ENCODE results near the gene UPK2. TPM values are rescaled to one million over a fixed set of nuclear protein-coding genes. Genes with fewer than 3 reads are reported as not detected.

The UPK2 gene
- total RNA-seq, 1 experiment from 2014 or later = 3.5 TPM

DNA sequence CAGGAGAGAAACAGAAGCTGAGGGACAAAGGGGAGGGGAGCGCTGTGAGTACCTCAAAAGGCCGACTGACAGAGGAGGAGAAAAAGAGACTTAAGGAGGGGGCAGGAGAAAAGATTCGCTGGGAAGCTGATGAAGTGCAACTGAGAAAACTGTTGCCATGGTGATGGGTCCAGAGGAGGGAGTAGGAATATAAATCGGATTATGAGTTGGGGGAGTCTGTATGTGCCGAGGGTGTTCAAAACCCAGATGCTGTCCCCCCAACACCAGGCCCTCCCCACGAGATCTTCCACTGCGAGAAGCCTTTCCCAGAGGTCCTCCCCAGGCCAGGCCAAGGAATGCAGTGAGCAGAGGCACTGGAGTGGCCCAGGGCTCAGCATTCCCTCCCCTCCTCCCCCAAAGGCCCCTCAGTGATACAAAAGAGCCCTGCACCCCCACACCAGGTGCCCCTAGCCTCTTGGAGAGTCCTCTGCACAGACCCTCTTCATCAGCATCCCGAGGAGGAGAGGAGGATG, 16.6 kb upstream of the UPK2 start:
- no peak overlapping the region for H3K27ac Mint-ChIP-seq (ENCODE audit: unreplicated experiment)
- H3K4me3 Mint-ChIP-seq (ENCODE audit: unreplicated experiment) = no peak overlapping the region
- intact Hi-C loops (cut with micrococcal nuclease; ENCODE audit: unreplicated experiment) = no loop called here
- H3K36me3 ChIP-seq (ENCODE audit: control insufficient read depth, insufficient read depth, low read length) = no peaks in the 10 kb centered on the region
- H3K4me3 ChIP-seq (ENCODE audit: low read depth, low read length) = no peak overlapping the region
- no peak for DNase-seq
- ChIA-PET CTCF (interaction anchor here (1.0 to 1.4 kb wide), 2 partner anchors 9 to 14 kb away, joined by 3 to 8 read pairs; partner anchors contain the start of gene BCL9L), POLR2A (no interaction called here)
- H3K9me3 ChIP-seq = no peaks in the 10 kb centered on the region
- no peaks in the 10 kb centered on the region for H3K27me3 Mint-ChIP-seq (ENCODE audit: insufficient read depth, unreplicated experiment)
- BruUV-seq (replicated peaks) = no TSS peak
- H3K36me3 Mint-ChIP-seq (ENCODE audit: insufficient read depth, unreplicated experiment) = no peaks in the 10 kb centered on the region
- TF ChIP-seq CTCF (IDR thresholded peaks at IDR 0.05; ENCODE audit: insufficient read depth in 1 of 2, low read depth in 1 of 2, low read length in 1 of 2, severe bottlenecking in 1 of 2, unreplicated experiment in 1 of 2) = no peak
- no peaks in the 10 kb centered on the region for H3K27me3 ChIP-seq (replicated peaks; ENCODE audit: control insufficient read depth, insufficient read depth, low read length)
- peaks cover 6% of the 10 kb centered on the region for H3K4me1 Mint-ChIP-seq (ENCODE audit: low read depth, unreplicated experiment)
- H3K4me1 ChIP-seq = peaks cover 9% of the 10 kb centered on the region; the same call in 1 of the 2 replicates
- no peaks in the 10 kb centered on the region for H3K9me3 Mint-ChIP-seq (ENCODE audit: unreplicated experiment)

DNA sequence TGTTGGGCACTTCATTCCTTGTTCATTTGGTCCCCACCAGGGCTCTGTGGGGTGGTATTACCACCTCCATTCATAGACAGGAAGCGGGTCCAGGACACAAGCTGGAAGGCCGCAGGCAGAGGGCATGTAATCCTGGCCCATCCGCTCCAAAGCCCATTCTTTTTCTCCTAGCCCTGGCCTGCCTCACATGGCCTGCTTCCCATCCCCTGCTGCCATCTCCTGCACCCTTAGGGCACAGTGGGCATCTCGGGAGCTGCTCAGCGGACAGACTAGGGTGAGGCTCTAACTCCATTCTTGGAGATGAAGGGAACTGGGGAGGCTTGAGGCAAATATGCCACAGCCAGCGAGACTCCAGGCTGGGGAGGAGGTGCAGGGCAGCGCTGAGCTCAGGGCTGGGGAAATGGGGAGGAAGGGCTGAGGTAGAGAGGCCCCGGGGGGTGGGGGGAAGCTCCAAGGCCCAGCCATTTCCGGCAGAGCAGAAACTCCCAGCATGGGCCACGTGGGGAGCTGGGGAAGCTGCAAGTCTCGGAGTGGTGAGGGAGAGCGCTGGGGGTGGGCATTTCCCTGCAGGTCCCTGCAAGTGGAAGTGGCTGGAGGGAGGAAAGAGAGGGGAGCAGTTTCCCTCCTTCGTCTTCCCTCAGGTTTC, 16.0 kb upstream of the UPK2 start:
- Histone ChIP-seq H3K4me1 (peaks cover 9% of the 10 kb centered on the region; the same call in 1 of the 2 replicates), H3K27me3 (replicated peaks; ENCODE audit: control insufficient read depth, insufficient read depth, low read length) (no peaks in the 10 kb centered on the region), H3K9me3 (no peaks in the 10 kb centered on the region), H3K4me3 (ENCODE audit: low read depth, low read length) (no peak overlapping the region), H3K36me3 (ENCODE audit: control insufficient read depth, insufficient read depth, low read length) (no peaks in the 10 kb centered on the region)
- ChIA-PET POLR2A (interaction anchor here (0.5 kb wide), 1 partner anchor 29 kb away, joined by 3 read pairs; no protein-coding TSS in a partner anchor), CTCF (interaction anchor here (0.8 to 1.0 kb wide), 3 partner anchors 10 to 29 kb away, joined by 3 to 7 read pairs (median 3); partner anchors contain the start of gene BCL9L)
- Mint-ChIP-seq H3K9me3 (ENCODE audit: unreplicated experiment) (no peaks in the 10 kb centered on the region), H3K27me3 (ENCODE audit: insufficient read depth, unreplicated experiment) (no peaks in the 10 kb centered on the region), H3K4me1 (ENCODE audit: low read depth, unreplicated experiment) (peaks cover 6% of the 10 kb centered on the region), H3K27ac (ENCODE audit: unreplicated experiment) (no peak overlapping the region), H3K4me3 (ENCODE audit: unreplicated experiment) (no peak overlapping the region), H3K36me3 (ENCODE audit: insufficient read depth, unreplicated experiment) (no peaks in the 10 kb centered on the region)
- no peak for DNase-seq
- TF ChIP-seq CTCF (IDR thresholded peaks at IDR 0.05; ENCODE audit: insufficient read depth in 1 of 2, low read depth in 1 of 2, low read length in 1 of 2, severe bottlenecking in 1 of 2, unreplicated experiment in 1 of 2) = no peak
- intact Hi-C loops (cut with micrococcal nuclease; ENCODE audit: unreplicated experiment) = no loop called here
- BruUV-seq (replicated peaks) = no TSS peak

- Mint-ChIP-seq H3K4me1 (ENCODE audit: low read depth, unreplicated experiment) (no peaks in the 10 kb centered on the region), H3K27ac (ENCODE audit: unreplicated experiment) (no peak overlapping the region), H3K9me3 (ENCODE audit: unreplicated experiment) (no peaks in the 10 kb centered on the region), H3K36me3 (ENCODE audit: insufficient read depth, unreplicated experiment) (no peaks in the 10 kb centered on the region), H3K4me3 (ENCODE audit: unreplicated experiment) (no peak overlapping the region), H3K27me3 (ENCODE audit: insufficient read depth, unreplicated experiment) (peaks cover 13% of the 10 kb centered on the region)
- no TSS peak for BruUV-seq (replicated peaks)
- CTCF ChIA-PET = no interaction called here
- POLR2A ChIA-PET = no interaction called here
- no peaks in the 10 kb centered on the region; the same call in 1 of the 2 replicates for H3K27me3 ChIP-seq (replicated peaks; ENCODE audit: control insufficient read depth, insufficient read depth, low read length)
- no peaks in the 10 kb centered on the region for H3K4me1 ChIP-seq
- no peak overlapping the region for H3K4me3 ChIP-seq (ENCODE audit: low read depth, low read length)
- intact Hi-C loops (cut with micrococcal nuclease; ENCODE audit: unreplicated experiment) = no loop called here
- no peak for DNase-seq
- no peaks in the 10 kb centered on the region for H3K36me3 ChIP-seq (ENCODE audit: control insufficient read depth, insufficient read depth, low read length)
- no peak for TF ChIP-seq CTCF (IDR thresholded peaks at IDR 0.05; ENCODE audit: insufficient read depth in 1 of 2, low read depth in 1 of 2, low read length in 1 of 2, severe bottlenecking in 1 of 2, unreplicated experiment in 1 of 2)
- H3K9me3 ChIP-seq = no peaks in the 10 kb centered on the region
These were observed 9.0 kb upstream of the UPK2 start for GRCh38 chr11:118947091-118947490.
